Measurements from ENCODE around the gene EME2. TPM values are rescaled to one million over a fixed set of nuclear protein-coding genes. Genes with fewer than 3 reads are reported as not detected.

Gene EME2
- total and polyA plus RNA-seq, 2 of the 13 experiments (the other 11 are each of a cell fraction or from before 2014, with no cell fraction given), result 4.4 to 7.6 TPM

- no peak for TF ChIP-seq DZIP1 (CRISPR knock-in tag; IDR thresholded peaks at IDR 0.05)
- peak; percentile 81 for TF ChIP-seq SIN3B (IDR thresholded peaks at IDR 0.05; ENCODE audit: low read length)
- TF ChIP-seq ZBTB26 (CRISPR knock-in tag; IDR thresholded peaks at IDR 0.05; ENCODE audit: borderline replicate concordance), result no peak; the same call in 1 of the 2 replicates
- peak; percentile 89; the same call in 1 of the 2 replicates for TF ChIP-seq ZSCAN20 (CRISPR knock-in tag; IDR thresholded peaks at IDR 0.05; ENCODE audit: borderline replicate concordance)
- 0 out of 2 replicates have a peak, but pooled peaks have one; percentile 66 for TF ChIP-seq KDM3A (CRISPR knock-in tag; IDR thresholded peaks at IDR 0.05; ENCODE audit: low read depth)
- 0 out of 2 replicates have a peak, but pooled peaks have one; percentile 21 for TF ChIP-seq STAT6 (CRISPR knock-in tag; IDR thresholded peaks at IDR 0.05; ENCODE audit: borderline replicate concordance)
- peak; percentile 89 for TF ChIP-seq ZSCAN31 (CRISPR knock-in tag; IDR thresholded peaks at IDR 0.05; ENCODE audit: low read depth)
- peak; percentile 10; the same call in 1 of the 2 replicates for TF ChIP-seq ZNF790 (CRISPR knock-in tag; IDR thresholded peaks at IDR 0.05; ENCODE audit: borderline replicate concordance)
- TF ChIP-seq ZHX1 (CRISPR knock-in tag; IDR thresholded peaks at IDR 0.05; ENCODE audit: low read depth), result peak; percentile 65; the same call in 1 of the 2 replicates
- TF ChIP-seq ZNF615 (CRISPR knock-in tag; IDR thresholded peaks at IDR 0.05; ENCODE audit: borderline replicate concordance), result no peak
- peak; percentile 95 for TF ChIP-seq ZBTB39 (CRISPR knock-in tag; IDR thresholded peaks at IDR 0.05)
- peak; percentile 71; the same call in 1 of the 2 replicates for TF ChIP-seq ZNF746 (CRISPR knock-in tag; IDR thresholded peaks at IDR 0.05)
- TF ChIP-seq FOSL1 (CRISPR knock-in tag; IDR thresholded peaks at IDR 0.05; ENCODE audit: borderline replicate concordance), result peak; percentile 44; the same call in 1 of the 2 replicates
These were observed 495 bp downstream of the EME2 start, which contains the start of gene MRPS34 (continued) for GRCh38 chr16:1772908-1773702.

Data from HepG2 (cell line).